22Rv1 (cell line): Measurements from ENCODE around the gene AZU1.

Experiments
- H3K27ac ChIP-seq: fragments of 450-650 bp; 2 replicates; pipeline ENCODE4 v1.5.1; 2017
- ZFX ChIP-seq: fragments of 450-650 bp; IDR thresholded peaks from 2 replicates; pipeline ENCODE4 v1.6.1; 2017; ENCODE audit warnings: antibody characterized with exemption, borderline replicate concordance
- TF ChIP-seq, protein P1 (sequence below): fragments of 450-650 bp; IDR thresholded peaks from 2 replicates; pipeline ENCODE4 v1.5.1; 2017; ENCODE audit warnings: mild to moderate bottlenecking

Gene AZU1

DNA sequence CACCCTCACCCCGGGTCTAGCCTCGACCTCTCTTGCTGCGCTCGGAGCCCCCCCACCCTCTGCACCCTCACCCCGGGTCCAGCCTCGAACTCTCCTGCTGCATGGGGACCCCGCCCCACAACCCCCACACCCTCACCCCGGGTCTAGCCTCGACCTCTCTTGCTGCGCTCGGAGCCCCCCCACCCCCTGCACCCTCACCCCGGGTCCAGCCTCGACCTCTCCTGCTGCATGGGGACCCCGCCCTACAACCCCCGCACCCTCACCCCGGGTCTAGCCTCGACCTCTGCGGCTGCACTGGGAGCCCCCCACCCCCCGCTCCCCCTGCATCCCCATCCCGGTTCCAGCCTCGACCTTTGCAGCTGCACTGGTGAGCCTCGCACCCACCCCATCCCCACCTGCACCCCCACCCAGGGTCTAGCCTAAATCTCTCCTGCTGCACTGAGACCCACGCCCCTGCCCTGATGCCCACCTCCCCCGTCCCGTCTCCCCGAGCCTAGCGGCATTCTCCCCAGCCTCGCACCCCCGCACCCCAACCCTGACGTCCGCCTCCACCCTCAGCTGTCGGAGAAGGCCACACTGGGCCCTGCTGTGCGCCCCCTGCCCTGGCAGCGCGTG, 33.6 kb downstream of the AZU1 start:
- peak overlapping the region; percentile 88 for H3K27ac ChIP-seq
- TF ChIP-seq ZFX, result no peak
- TF ChIP-seq, protein P1, sequence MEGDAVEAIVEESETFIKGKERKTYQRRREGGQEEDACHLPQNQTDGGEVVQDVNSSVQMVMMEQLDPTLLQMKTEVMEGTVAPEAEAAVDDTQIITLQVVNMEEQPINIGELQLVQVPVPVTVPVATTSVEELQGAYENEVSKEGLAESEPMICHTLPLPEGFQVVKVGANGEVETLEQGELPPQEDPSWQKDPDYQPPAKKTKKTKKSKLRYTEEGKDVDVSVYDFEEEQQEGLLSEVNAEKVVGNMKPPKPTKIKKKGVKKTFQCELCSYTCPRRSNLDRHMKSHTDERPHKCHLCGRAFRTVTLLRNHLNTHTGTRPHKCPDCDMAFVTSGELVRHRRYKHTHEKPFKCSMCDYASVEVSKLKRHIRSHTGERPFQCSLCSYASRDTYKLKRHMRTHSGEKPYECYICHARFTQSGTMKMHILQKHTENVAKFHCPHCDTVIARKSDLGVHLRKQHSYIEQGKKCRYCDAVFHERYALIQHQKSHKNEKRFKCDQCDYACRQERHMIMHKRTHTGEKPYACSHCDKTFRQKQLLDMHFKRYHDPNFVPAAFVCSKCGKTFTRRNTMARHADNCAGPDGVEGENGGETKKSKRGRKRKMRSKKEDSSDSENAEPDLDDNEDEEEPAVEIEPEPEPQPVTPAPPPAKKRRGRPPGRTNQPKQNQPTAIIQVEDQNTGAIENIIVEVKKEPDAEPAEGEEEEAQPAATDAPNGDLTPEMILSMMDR, result no peak

DNA sequence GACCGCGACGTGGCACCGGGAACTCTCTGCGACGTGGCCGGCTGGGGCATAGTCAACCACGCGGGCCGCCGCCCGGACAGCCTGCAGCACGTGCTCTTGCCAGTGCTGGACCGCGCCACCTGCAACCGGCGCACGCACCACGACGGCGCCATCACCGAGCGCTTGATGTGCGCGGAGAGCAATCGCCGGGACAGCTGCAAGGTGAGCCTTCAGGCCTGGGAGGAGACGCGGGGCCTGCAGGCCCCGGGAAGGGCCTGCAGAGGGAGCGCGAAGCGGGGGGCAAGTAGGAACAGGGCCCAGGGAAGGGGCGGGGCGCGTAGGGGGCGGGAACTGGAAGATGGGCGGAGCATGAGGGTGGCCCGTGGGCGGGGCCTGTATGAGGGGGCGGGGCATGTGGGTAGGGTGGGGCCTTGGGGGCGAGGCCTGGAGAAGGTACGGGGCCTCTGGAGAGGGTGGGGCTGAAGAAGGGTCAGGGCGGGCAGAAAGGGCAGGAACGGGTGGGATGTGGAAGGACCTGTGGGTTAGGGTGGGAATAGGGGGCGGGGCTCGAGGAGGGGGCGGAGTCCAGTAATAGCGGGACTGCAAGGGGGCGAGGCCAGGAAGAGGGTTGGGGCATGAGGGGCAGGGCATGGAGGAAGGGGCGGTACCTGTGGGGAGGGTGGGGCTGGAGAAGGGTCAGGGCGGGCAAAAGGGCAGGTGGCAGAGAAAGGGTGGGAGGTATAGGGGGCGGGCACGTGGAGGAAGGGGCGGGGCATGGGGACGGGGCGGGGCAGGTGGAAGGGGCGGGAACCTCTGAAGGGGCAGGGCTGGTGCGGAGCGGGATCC, 34.3 kb downstream of the AZU1 start:
- no peak for TF ChIP-seq ZFX
- TF ChIP-seq, protein P1, result peak; percentile 71
- peak overlapping the region; percentile 88 for H3K27ac ChIP-seq

DNA sequence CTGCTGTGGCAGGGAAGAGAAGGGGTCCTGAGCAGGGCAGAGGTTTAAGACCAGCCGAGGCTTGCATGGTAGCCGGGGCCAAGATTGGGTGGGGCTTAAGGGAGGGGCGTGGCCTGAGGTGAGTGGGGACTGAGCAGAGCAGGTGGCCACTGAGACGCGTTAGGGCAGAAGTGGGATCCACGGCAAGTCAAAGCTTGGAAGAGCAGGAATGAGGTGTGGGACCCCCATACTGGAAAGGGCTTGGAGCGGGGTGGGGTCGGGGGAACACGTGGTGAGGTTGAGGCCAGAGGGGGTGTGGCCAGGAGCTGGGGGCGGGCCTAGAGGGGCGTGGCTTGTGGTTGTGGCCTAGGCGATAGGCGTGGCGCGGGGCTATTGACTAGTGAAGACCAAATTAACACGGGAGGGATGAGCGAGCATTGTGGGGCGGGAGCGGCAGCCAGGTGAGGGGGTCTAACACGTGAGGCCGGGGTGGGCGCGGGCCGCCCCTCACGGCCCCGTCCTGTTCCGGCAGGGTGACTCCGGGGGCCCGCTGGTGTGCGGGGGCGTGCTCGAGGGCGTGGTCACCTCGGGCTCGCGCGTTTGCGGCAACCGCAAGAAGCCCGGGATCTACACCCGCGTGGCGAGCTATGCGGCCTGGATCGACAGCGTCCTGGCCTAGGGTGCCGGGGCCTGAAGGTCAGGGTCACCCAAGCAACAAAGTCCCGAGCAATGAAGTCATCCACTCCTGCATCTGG, 35.1 kb downstream of the AZU1 start:
- no peak for TF ChIP-seq ZFX
- TF ChIP-seq, protein P1, result no peak
- peak overlapping the region; percentile 88 for H3K27ac ChIP-seq

DNA sequence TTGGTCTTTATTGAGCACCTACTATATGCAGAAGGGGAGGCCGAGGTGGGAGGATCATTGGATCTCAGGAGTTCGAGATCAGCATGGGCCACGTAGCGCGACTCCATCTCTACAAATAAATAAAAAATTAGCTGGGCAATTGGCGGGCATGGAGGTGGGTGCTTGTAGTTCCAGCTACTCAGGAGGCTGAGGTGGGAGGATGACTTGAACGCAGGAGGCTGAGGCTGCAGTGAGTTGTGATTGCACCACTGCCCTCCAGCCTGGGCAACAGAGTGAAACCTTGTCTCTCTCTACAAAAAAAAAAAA, 35.6 kb downstream of the AZU1 start:
- TF ChIP-seq ZFX, result no peak
- TF ChIP-seq, protein P1, result no peak
- peak overlapping the region; percentile 88 for H3K27ac ChIP-seq

DNA sequence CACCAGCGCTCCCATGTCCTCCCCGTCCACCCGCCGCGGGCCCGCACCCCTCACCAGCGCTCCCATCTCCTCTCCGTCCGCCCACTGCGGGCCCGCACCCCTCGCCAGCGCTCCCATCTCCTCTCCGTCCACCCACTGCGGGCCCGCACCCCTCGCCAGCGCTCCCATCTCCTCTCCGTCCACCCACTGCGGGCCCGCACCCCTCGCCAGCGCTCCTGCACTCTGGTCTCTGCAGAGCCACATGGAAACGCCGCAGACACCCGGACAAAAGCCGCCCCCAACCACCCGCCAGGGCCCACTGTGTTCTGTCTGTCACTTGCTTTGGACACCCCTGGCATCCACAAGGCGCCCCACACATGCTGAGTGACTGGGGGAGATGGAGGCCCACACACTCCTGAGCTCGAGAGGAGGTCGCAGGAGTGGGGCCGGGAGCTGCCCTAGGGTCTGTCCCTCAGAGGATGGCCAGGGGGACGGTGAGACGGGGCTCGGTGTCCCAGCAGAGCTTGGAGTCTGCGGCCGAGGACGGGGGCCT, 39.2 kb downstream of the AZU1 start:
- peak overlapping the region; percentile 71; the same call in 1 of the 2 replicates for H3K27ac ChIP-seq
- TF ChIP-seq, protein P1, result no peak
- no peak for TF ChIP-seq ZFX

DNA sequence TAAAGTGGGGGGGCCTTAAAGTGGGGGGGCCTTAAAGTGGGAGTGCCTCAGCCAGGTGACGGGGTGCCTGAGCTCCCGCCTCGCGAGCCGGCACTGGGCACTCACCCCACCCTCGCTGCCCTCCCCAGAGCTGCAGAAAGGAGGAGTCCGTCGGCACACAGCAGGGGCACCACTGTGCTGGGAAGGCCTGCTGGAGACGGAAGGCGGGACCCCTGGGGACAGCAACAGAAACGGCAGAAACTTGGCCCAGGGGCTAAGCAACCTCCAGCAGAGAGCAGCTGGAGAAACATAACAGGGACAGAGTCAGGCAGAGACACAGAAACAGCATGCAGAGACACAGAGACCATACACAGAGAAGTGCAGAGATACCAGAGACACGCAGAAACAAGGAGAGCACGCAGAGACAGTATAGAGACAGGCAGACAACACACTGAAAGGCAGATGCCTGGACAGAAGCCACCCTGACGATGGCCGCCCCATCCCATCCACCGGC, 39.7 kb downstream of the AZU1 start:
- no peak for TF ChIP-seq ZFX
- TF ChIP-seq, protein P1, result no peak

More for the DNA sequence above, 39.7 kb downstream of the AZU1 start:
- peak overlapping the region; percentile 71 for H3K27ac ChIP-seq
